Ishikawa (cell line): ENCODE measurements around the gene DIAPH3.

Experiments used
- TAF1 ChIP-seq: IDR thresholded peaks from 2 replicates; pipeline ENCODE4 v1.6.1; 2012; ENCODE audit warnings: low read depth, mild to moderate bottlenecking
- YY1 ChIP-seq: IDR thresholded peaks from 2 replicates; pipeline ENCODE4 v1.6.1; 2012; ENCODE audit warnings: low read depth
- ZBTB7A ChIP-seq: IDR thresholded peaks from 2 replicates; pipeline ENCODE4 v1.6.1; 2012; ENCODE audit warnings: low read depth

- TF ChIP-seq ZBTB7A (no peak), YY1 (no peak), TAF1 (no peak)
Observed at GRCh38 chr13:59776924-59777690, 386.6 kb downstream of the DIAPH3 start.
